ENCODE data around the gene NNT.
"Not testable (repeated sequence)": the region's sequence is repeated elsewhere in the genome, so short reads cannot be mapped to it uniquely, and the experiment has no call there.

The NNT gene

DNA sequence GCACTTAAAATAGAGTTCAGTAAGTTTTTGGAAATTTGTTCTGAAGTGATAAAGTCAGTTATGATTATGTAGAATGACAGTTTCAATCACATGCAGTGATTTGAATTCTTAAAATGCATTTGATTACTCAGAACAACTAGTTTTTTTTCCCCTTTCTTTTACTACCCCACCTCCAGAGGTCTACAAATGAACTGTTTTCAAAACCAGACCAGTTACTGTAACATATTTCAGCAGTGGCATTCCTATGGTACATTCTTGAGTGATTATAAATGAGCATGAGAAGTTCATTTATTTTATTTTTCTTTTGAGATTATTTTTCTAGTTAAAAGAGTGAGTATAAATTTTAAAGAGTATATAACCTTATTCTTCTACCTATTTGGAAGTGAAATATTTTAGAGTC, 71.6 kb downstream of the NNT start:
- no peak for DNase-seq

DNA sequence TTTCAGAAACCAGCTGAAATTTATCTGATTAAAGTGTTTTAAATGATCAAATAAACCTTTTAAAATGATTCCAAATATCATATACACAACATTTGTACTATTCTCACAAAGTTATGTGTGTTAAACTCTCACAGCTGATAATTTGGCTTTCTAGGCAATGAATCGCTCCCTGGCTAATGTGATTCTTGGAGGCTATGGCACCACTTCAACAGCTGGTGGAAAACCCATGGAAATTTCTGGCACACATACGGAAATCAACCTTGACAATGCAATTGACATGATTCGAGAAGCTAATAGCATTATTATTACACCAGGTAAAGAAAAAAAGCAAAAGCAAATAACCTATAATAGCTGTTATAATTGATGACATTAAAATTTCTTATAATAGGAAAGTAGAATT, 72.4 kb downstream of the NNT start:
- no peak for DNase-seq

DNA sequence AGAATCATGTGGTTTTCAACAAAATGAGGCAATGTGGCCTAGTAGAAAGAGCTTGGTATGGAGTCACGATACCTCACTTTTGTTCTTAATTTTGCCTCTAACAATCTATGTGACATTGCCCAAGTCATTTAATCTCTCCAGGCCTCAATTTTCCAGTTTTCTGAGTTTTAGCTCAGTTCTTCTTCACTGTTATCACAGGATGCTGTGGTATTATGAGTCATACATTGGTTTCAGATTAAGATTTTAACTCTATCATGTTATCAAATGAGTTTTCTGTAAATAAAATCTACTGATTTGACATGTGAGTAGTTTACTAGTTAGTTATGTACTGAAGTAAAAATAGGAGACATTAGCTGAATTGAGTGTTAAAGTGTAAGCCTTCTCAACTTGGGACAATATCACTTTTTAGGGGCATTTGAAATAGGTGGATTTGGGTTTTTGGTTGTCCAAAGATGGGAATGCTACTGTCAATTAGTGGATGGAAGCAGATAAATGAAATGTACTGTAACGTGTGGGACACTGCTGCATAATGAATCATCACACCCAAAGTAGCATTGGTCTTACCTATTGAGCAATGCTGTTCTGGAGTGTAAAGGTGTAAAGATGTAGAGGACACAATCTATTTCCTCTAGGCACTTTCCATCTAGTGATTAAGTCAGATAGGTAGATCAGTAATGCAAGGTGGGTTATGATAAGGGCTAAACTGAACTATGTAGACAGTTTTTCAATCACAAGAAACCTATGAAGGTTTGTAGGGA, 73.3 kb downstream of the NNT start:
- no peak for DNase-seq

DNA sequence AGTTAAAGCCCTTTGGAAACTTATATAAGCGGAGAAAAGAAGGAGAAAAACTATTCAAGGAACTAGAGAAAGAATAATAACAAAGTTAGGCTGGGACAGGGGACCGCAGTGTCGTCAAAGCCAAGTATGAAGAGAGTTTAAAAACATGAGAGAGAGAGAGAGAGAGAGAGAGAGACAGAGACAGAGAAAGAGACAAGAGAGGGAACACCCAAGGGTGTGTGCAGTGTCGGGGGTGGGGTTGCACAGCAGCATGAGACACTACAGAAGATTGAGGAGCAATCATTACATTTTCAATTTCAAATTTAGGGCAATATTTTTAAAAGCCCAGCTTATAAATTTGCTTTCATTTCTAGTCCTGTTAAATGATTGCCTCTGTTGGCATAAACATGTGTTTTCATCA, 74.3 kb downstream of the NNT start:
- no peak for DNase-seq

DNA sequence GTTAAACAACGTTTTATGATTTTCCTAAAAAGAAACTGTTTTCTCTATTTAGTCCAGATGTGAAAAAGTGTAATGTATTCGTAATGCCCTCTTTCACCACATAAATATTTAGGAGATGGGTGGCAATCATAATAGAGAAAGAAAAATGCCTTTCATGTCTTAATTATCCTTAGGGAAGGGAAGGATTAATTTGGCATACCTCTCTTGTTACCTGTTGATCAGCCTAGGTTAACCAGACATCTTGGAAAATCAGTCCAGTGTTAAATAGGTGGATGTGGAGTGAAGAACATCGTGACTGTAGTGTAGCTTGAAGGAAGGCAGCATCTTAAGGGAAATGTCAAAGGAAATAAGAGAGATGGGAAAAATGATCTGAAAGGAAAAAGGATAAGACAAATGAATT, 76.2 kb downstream of the NNT start:
- DNase-seq = no peak

DNA sequence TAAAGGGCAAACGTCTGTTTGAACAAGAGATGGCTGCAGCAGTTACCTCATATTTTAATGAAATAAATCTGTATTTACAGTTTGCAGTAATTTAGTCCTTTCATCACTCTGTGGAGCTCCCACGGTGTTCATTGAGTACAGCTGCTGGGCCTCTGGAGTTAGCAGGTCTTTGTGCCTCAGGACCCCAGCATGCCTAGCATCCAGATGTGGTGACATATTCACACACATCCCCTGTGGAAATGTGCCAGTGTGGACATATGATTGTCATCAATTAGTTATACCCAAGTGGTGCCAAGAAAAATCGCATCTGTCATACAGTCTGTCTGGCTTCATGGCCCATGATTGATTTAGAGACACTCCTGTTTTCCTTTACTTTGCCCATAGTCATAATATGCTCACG, 77.3 kb downstream of the NNT start:
- DNase-seq = no peak

DNA sequence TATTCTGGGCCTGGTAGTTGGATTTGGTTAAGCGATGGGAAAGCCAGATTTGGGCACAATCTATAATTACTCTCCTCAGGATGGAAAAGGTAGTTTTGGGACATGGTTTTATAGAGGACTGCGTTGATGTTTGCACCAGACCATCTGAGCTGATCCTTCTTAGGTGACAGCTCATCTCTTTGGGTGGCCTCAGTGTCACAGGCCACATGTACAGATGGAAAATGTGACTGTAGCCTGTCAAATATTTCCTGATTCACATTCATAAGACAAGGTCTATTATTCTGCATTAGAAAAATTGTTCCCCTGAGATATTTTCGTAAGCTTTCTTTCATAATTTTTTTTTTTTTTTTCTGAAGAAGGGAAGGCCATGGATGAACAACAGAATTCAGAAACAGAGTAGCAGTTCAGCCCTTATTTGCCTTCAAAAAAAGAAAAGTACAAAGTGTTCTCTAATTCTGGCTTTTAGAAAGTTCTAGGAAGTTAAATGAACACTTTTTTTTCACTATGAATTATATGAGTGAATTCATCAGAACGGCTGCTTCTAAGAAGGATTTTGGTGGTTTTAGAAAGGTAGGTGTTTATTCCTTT, 81.0 kb downstream of the NNT start:
- DNase-seq = no peak

DNA sequence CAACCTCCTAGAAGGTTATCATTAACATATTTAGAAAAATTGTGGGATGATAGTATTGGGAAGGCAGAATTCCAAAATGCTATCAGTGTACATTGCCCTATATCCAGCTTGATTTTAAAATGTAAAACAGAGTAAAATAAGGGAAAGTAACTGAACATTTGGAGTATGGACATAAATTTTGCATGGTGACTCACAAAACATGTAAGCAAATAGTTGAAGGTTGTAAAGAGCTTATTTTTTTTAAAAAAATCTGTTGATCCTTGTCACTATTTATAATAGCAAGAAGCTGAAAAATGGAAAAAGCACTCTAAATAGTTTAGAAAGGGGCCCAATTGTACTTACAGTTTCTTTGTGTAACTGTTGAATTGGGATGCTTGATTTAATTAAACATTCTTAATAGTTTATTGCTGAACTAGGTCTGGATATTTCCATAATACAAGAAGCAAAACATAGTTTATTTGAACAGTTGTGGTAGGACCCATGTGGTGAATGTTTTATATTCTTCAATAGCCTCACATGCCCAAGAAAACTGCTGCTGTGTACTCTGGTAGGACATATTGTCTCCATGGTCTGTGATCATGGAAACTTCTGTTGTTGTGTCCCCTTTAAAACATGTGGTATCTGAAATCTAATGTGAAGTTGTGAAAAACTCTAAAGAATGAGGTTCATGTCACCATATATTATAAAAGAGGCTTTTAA, 82.4 kb downstream of the NNT start:
- no peak for DNase-seq

DNA sequence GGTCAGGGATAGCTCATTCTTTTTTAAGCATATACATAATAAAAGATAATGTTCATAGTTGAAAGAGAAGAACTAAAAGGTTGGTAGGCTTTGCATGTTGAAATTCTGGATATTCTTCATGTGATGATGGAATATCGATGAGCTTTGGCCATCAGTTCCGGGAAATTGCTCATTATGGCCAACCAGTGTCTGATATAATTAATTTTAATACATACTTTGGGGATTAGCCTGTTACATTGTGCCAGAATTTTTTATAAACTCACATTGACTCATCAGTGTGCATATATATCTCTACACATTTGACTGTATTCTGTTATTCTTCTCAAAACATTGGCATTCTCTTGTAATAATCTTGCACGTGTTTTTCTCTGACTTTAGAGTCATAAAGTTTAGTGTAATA, 84.3 kb downstream of the NNT start:
- DNase-seq = no peak

DNA sequence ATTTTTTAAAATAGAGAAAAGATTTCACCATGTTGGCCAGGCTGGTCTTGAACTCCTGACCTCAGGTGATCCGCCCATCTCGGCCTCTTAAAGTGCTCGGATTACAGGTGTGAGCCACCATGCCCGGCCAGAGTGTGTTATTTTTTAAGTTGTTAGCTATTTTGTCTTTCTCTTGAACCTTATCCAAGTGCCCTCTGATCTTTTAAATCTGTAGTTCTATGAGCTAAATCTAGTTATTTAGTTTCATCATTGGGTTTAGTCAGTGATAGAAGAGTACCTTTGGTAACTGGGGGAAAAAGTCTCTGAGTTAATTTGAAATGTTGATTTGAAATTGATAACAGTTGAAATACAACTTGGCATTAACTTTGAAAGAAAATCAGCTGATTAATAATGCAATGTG, 88.3 kb downstream of the NNT start:
- DNase-seq = no peak

DNA sequence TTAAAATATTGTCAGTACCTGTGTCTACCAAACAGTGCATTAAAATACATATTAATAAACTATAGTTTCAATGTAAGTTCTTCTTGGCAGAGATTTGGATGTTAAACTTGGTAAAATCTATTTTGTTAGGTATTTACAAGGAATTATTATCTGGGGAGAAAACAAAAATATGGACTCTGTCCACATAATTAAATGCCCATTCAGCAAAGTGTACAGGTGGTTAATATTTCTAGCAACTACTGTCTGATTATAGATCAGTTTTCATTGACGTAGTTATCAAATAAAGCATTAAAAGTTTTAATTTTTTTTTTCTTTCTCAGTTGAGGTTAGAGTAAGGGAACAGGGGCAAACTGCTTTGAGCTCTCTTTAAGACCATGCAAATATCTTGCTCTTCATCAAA, 88.9 kb downstream of the NNT start:
- DNase-seq = no peak

DNA sequence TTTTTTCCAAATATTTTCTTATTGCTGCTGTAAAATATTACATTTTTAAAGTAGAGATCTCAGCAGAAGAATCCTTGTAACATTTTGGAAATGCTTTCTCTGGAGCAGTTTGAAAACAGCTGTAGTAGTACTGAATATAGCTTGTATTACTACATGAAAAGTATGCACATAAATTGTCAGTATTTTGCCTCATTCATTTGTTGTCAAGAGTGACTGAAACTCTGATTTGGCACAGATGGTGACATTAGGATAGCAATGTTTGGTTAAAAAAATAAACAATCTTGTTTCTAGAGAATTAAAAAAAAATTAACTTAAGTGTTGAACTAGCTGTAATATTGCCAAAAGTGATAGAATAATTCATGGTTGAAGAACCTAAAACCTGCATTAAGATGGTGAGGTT, 90.4 kb downstream of the NNT start:
- no peak for DNase-seq

DNA sequence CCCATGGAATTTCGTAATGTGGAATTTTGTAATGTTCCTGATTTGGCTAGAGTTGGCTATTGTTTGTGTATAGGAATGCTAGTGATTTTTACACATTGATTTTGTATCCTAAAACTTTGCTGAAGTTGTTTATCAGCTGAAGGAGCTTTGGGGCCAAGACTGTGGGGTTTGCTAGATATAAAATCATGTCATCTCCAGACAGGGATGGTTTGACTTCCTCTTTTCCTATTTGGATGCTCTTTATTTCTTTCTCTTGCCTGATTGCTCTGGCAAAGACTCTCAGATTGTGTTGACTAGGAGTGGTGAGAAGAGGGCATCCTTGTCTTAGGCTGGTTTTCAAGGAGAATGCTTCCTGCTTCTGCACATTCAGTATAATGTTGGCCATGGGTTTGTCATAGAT, 91.0 kb downstream of the NNT start:
- no peak for DNase-seq

DNA sequence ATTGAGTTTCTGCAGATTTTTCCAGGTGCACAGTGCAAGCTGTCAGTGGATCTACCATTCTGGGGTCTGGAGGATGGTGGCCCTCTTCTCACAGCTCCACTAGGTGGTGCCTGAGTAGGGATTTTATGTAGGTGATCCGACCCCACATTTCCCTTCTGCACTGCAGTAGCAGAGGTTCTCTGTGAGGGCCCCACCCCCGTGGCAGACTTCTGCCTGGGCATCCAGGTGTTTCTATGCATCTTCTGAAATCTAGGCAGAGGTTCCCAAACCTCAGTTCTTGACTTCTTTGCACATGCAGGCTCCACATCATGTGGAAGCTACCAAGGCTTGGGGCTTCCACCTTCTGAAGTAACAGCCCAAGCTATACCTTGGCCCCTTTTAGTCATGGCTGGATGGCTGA, 93.5 kb downstream of the NNT start:
- not testable (repeated sequence) for DNase-seq

DNA sequence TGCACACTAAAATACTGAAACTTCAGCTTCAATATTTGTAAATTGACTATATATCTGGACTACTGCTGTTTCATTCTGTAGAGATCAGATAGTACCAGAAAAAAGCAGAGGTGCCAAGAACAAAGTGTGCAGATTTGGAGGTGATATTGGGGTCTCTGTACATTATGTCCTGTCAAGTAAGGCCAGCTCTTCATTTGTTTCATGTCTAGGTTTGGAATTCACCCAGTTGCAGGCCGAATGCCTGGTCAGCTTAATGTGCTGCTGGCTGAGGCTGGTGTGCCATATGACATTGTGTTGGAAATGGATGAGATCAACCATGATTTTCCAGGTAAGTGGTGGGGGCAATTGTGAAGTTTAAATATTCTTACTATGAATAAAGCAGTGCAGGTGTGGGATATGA, 96.9 kb downstream of the NNT start:
- no peak for DNase-seq

DNA sequence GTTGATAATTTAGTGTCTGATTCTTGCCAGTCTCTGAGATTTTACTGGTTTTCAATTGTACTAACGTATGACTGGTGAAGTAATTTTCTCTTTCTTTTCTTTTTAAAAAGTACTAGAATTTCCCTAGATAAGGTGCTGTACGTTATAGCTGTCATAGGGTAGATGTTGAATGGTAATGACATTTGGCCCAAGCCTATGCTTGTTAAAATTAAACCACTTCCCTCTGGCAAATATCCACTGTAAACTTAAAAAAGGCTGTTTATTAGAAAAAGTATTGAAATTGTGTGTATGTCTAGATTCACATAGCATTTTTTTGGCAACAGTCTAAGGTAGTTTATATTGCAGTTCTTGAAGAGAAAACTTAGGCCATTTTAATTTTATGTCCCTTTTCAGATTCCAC, 97.6 kb downstream of the NNT start:
- DNase-seq = no peak

DNA sequence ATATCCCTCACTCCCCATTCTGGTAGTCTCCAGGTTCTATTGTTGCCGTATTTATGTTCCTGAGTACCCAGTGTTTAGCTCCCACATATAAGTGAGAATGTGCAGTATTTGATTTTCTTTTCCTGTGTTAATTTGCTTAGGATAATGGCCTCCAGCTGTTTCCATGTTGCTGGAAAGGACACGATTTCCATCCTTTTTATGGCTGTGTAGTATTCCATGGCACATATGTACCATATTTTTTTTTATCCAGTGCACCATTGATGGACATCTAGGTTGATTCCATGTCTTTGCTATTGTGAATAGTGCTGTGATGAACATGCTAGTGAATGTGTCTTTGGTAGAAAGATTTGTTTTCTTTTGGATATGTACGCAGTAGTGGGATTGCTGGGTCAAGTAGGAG, 98.2 kb downstream of the NNT start:
- no peak for DNase-seq

DNA sequence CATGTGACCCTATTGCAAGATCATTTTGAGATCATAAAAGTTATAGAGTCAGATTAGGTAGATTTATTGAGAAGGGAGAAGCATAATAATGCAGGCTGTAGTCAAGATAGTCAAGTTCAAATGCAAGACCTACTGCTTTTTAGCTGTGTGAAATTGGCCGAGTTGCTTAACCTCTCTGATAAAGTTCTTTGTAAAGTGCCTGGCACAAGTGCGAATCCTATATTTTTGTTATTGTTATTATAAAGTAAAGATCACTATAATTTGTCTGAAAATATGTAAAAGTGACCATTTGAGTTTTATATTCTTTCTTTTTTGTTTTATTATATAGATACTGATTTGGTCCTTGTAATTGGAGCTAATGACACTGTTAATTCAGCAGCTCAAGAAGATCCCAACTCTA, 99.3 kb downstream of the NNT start:
- DNase-seq = no peak

DNA sequence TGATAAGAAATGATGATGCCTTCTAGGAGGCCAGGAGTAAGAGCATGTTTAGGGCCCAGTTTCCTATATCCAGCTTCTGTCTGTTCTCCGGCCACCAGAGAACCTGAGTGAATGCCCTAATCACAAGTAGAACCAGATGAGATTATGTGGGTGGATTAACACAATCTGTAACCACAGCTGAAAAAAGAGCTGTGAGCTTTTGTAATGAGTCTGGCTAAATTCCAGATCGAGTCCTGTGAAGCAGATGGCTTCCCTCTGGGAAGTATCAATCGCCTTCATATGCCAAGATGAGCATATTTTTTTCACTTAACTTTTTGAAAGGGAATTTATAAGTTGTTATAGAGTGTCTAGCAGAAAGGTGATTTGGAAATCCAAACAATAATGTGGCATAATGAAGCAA, 99.8 kb downstream of the NNT start:
- DNase-seq = no peak

DNA sequence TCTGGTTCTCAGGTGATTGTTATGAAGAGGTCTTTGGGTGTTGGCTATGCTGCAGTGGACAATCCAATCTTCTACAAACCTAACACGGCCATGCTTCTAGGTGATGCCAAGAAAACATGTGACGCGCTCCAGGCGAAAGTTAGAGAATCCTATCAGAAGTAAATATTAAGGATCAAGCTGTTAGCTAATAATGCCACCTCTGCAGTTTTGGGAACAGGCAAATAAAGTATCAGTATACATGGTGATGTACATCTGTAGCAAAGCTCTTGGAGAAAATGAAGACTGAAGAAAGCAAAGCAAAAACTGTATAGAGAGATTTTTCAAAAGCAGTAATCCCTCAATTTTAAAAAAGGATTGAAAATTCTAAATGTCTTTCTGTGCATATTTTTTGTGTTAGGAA, 101.3 kb downstream of the NNT start:
- DNase-seq = no peak

DNA sequence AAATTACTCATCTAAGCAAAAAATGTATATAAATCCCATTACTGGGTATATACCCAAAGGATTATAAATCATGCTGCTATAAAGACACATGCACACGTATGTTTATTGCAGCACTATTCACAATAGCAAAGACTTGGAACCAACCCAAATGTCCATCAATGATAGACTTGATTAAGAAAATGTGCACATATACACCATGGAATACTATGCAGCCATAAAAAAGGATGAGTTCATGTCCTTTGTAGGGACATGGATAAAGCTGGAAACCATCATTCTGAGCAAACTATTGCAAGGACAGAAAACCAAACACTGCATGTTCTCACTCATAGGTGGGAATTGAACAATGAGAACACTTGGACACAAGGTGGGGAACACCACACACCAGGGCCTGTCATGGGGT, 103.6 kb downstream of the NNT start:
- DNase-seq = not testable (repeated sequence)

DNA sequence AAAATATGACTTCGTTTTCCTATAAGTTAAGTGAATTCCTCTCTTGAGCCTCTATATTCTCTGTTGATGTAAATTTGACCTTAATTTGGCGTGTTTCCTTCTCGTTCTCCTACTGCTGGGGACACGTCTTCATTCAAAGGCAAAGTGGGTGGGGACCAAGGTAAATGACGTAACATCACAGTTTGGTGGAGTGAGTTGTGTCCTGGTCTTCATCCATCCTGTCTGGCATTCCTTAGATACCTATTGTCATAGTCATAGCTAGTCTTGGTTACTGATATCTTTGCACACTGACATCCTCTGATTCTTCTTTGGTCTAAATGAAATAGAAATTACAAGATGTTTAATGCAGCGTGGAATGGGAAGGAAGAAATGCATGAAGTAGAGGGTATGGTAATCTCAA, 108.5 kb downstream of the NNT start:
- DNase-seq = no peak

DNA sequence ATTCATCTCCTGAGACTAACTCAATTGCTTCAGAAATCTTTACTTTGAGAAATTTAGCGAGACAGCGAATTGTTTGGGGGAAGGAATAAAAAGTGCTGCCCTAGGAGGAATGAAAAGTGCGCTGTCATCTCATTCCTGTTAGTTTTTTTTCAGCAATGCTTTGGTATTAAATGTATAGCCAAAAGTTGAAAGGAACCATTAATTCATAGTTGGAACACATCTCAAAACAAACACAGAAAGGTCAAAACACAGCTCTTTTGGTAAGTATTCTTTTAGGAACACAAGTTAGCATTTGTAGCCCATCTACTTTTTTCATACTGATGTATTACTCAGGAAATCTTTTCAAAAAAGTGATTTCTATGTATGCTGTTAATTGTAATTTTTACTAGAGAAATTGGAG, 109.1 kb downstream of the NNT start:
- DNase-seq = no peak

DNA sequence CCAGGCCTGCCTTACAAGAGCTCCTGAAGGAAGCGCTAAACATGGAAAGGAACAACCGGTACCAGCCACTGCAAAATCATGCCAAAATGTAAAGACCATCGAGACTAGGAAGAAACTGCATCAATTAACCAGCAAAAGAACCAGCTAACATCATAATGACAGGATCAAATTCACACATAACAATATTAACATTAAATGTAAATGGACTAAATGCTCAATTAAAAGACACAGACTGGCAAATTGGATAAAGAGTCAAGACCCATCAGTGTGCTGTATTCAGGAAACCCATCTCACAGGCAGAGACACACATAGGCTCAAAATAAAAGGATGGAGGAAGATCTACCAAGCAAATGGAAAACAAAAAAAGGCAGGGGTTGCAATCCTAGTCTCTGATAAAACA, 116.8 kb downstream of the NNT start:
- DNase-seq = not testable (repeated sequence)

DNA sequence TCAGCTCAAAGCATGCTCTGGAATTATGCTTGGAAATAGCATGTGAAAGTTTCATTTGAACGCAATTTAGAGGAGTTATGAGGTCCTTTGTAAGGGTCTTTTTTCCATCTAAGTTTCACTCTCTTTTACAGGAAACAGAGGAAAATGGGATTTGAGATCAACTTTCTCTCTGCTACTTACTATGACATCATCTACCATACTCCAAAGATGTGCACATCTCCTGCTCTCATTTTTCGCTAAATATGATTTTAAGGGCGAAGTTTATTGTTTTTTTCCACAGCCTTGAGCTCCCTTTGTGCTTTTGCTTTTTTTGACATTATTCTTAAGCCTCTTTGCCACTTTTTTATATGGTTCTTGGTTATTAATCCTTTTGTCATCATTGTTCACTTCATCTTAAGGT, 125.6 kb downstream of the NNT start:
- no peak for DNase-seq
